Testis (tissue), 2 donors: ENCODE results near the gene MEF2A.

ENCODE experiments used
- CTCF ChIP-seq, 3 experiments: fragments of 450-650 bp in 2 of 3; fragments of 200-600 bp in 1 of 3; sonication (generic) in 1 of 3; IDR thresholded peaks; one replicate each; pipeline ENCODE4 v1.5.1; 2016 to 2019; ENCODE audit warnings: antibody characterized with exemption in 3 of 3, mild to moderate bottlenecking in 2 of 3, moderate library complexity in 1 of 3
- POLR2A ChIP-seq: fragments of 450-650 bp; IDR thresholded peaks from one replicate; pipeline ENCODE4 v1.6.1; 2017; ENCODE audit warnings: antibody characterized with exemption, mild to moderate bottlenecking, moderate library complexity

- TF ChIP-seq CTCF (IDR thresholded peaks at IDR 0.05) (no peak), POLR2A (no peak)
These were observed 43.5 kb upstream of the MEF2A start for GRCh38 chr15:99522288-99522687.
